Omental fat pad (tissue), 4 donors: ENCODE results near the gene ZSCAN9. TPM values are rescaled to one million over a fixed set of nuclear protein-coding genes. Genes with fewer than 3 reads are reported as not detected.

Experiments
- ATAC-seq: fragments of 150-250 bp; one replicate; pipeline ENCODE4 v1.9.1; 2016; ENCODE audit warnings: mild to moderate bottlenecking, moderate library complexity; ENCODE audit not compliant: low FRiP score
- DNase-seq: peaks from one replicate; pipeline ENCODE4 v3.0.0-alpha.2; 2019; ENCODE audit warnings: low spot score
- CTCF ChIP-seq, 3 donors: fragments of 450-650 bp; IDR thresholded peaks; one replicate each; pipeline ENCODE4 v1.5.1; 2016 to 2017; ENCODE audit warnings: antibody characterized with exemption in 3 of 3, mild to moderate bottlenecking in 3 of 3, moderate library complexity in 2 of 3
- total RNA-seq, 4 donors: library from RNA; depleted of rRNA; stranded (reverse); fragments of >200 nt; gene quantifications; one replicate each; pipeline ENCODE4 v1.1.0, GENCODE V29; 2016

Gene ZSCAN9
- total RNA-seq, 4 donors from 2014 or later, result 6.3 to 16.6 (median 12.2) TPM

- no peak for TF ChIP-seq CTCF (IDR thresholded peaks at IDR 0.05)
- DNase-seq (no peak), ATAC-seq (no peak)
These were observed 15.4 kb downstream of the ZSCAN9 start for GRCh38 chr6:28240471-28240870.

- ATAC-seq (no peak), DNase-seq (no peak)
- TF ChIP-seq CTCF (IDR thresholded peaks at IDR 0.05), result no peak
These were observed 18.9 kb downstream of the ZSCAN9 start for GRCh38 chr6:28243946-28244345.

- no peak for ATAC-seq
- no peak for DNase-seq
- no peak for TF ChIP-seq CTCF (IDR thresholded peaks at IDR 0.05)
These were observed 20.3 kb downstream of the ZSCAN9 start for GRCh38 chr6:28245206-28245941.

GRCh38 chr6:28248916-28249315 is 23.8 kb downstream of the ZSCAN9 start:
- TF ChIP-seq CTCF (IDR thresholded peaks at IDR 0.05), result no peak
- no peak for ATAC-seq
- no peak for DNase-seq

- TF ChIP-seq CTCF (IDR thresholded peaks at IDR 0.05), result no peak
- ATAC-seq (no peak), DNase-seq (no peak)
These were observed 25.7 kb downstream of the ZSCAN9 start for GRCh38 chr6:28250747-28251146.

GRCh38 chr6:28251661-28252008 is 26.6 kb downstream of the ZSCAN9 start:
- TF ChIP-seq CTCF (IDR thresholded peaks at IDR 0.05), result no peak
- no peak for DNase-seq
- no peak for ATAC-seq
